Mesenchymal stem cell (in vitro differentiated cells and primary cell): ENCODE measurements around the gene PCNT.

Experiments used
- DNase-seq: peaks from one replicate; pipeline ENCODE4 v3.0.0-alpha.2; 2013
- H2AFZ ChIP-seq: one replicate; pipeline ENCODE4 v1.6.1; 2013; ENCODE audit warnings: low read depth, mild to moderate bottlenecking, control low read depth, inconsistent platforms, low read length, moderate library complexity
- H2AK5ac ChIP-seq: 2 replicates; pipeline ENCODE4 v1.6.1; 2013; ENCODE audit warnings: low read length, moderate library complexity, mild to moderate bottlenecking, inconsistent platforms; ENCODE audit not compliant: severe bottlenecking
- H2BK120ac ChIP-seq: one replicate; pipeline ENCODE4 v1.6.1; 2013; ENCODE audit warnings: low read depth, mild to moderate bottlenecking, inconsistent platforms, low read length, moderate library complexity
- H2BK12ac ChIP-seq, 2 experiments: one replicate each; pipeline ENCODE4 v1.6.1; 2013; ENCODE audit warnings: inconsistent platforms in 2 of 2, low read length in 2 of 2, mild to moderate bottlenecking in 2 of 2, moderate library complexity in 2 of 2, control low read depth in 1 of 2
- H2BK15ac ChIP-seq: one replicate; pipeline ENCODE4 v1.6.1; 2013; ENCODE audit warnings: mild to moderate bottlenecking, low read depth, inconsistent platforms; ENCODE audit not compliant: poor library complexity, severe bottlenecking
- H2BK5ac ChIP-seq: 2 replicates; pipeline ENCODE4 v1.6.1; 2013; ENCODE audit warnings: low read depth, mild to moderate bottlenecking, low read length, control low read depth, inconsistent platforms; ENCODE audit not compliant: poor library complexity, severe bottlenecking
- H3K14ac ChIP-seq, 2 experiments: one replicate each; pipeline ENCODE4 v1.6.1; 2013; ENCODE audit warnings: inconsistent platforms in 2 of 2, low read length in 2 of 2, control low read depth in 1 of 2, mild to moderate bottlenecking in 1 of 2, moderate library complexity in 1 of 2
- H3K18ac ChIP-seq, 2 experiments: one replicate each; pipeline ENCODE4 v1.6.1; 2013; ENCODE audit warnings: inconsistent platforms in 2 of 2, low read length in 2 of 2, control low read depth in 1 of 2, low read depth in 1 of 2, mild to moderate bottlenecking in 1 of 2
- H3K23ac ChIP-seq, 2 experiments: one replicate each; pipeline ENCODE4 v1.6.1; 2013; ENCODE audit warnings: inconsistent platforms in 2 of 2, low read length in 2 of 2, mild to moderate bottlenecking in 2 of 2, moderate library complexity in 2 of 2, control low read depth in 1 of 2
- H3K27ac ChIP-seq: 2 replicates; pipeline ENCODE4 v1.5.1; 2013; ENCODE audit warnings: mild to moderate bottlenecking, moderate library complexity, low read length, control low read depth, inconsistent platforms; ENCODE audit not compliant: poor library complexity, severe bottlenecking
- H3K27me3 ChIP-seq, 2 experiments: 2 replicates each; pipeline versions ENCODE4 v1.6.1 to v1.7.0; 2013; ENCODE audit warnings: low read length in 2 of 2, mild to moderate bottlenecking in 2 of 2, moderate library complexity in 2 of 2, control low read depth in 1 of 2, inconsistent platforms in 1 of 2; ENCODE audit not compliant: control insufficient read depth in 1 of 2, insufficient read depth in 1 of 2
- H3K36me3 ChIP-seq, 2 experiments: 2 replicates each; pipeline versions ENCODE4 v1.6.1 to v1.7.0; 2013; ENCODE audit warnings: low read length in 2 of 2, control low read depth in 1 of 2, inconsistent platforms in 1 of 2, low read depth in 1 of 2, mild to moderate bottlenecking in 1 of 2; ENCODE audit not compliant: insufficient read depth in 2 of 2, control insufficient read depth in 1 of 2
- H3K4ac ChIP-seq, 2 experiments: one replicate each; pipeline ENCODE4 v1.6.1; 2013; ENCODE audit warnings: inconsistent platforms in 2 of 2, low read length in 2 of 2, mild to moderate bottlenecking in 2 of 2, moderate library complexity in 2 of 2, control low read depth in 1 of 2, low read depth in 1 of 2
- H3K4me1 ChIP-seq: 2 replicates; pipeline ENCODE4 v1.6.1; 2013; ENCODE audit warnings: low read depth, low read length, control low read depth; ENCODE audit not compliant: control insufficient read depth, insufficient read depth
- H3K4me2 ChIP-seq: 2 replicates; pipeline ENCODE4 v1.6.1; 2013; ENCODE audit warnings: low read length, mild to moderate bottlenecking, inconsistent platforms; ENCODE audit not compliant: poor library complexity, severe bottlenecking
- H3K4me3 ChIP-seq, 2 experiments: 2 replicates each; pipeline versions ENCODE4 v1.5.1 to v1.7.0; 2013; ENCODE audit warnings: low read length in 2 of 2, mild to moderate bottlenecking in 2 of 2, control low read depth in 1 of 2, low read depth in 1 of 2; ENCODE audit not compliant: insufficient read depth in 1 of 2
- H3K79me1 ChIP-seq: replicated peaks from 2 replicates; pipeline ENCODE4 v1.6.1; 2013; ENCODE audit warnings: mild to moderate bottlenecking, control low read depth, low read length, inconsistent platforms; ENCODE audit not compliant: poor library complexity, severe bottlenecking
- H3K9ac ChIP-seq: 2 replicates; pipeline ENCODE4 v1.7.0; 2013; ENCODE audit warnings: mild to moderate bottlenecking, low read length, moderate library complexity
- H3K9me3 ChIP-seq: 2 replicates; pipeline ENCODE4 v1.7.0; 2013; ENCODE audit warnings: mild to moderate bottlenecking, low read length; ENCODE audit not compliant: control insufficient read depth
- H4K8ac ChIP-seq: one replicate; pipeline ENCODE4 v1.6.1; 2013; ENCODE audit warnings: inconsistent platforms, mild to moderate bottlenecking, low read length, moderate library complexity
- H4K91ac ChIP-seq: one replicate; pipeline ENCODE4 v1.6.1; 2013; ENCODE audit warnings: mild to moderate bottlenecking, low read length, inconsistent platforms
- WGBS: methylation state at CpG from one replicate; pipeline ENCODE4 v1.1.7; 2013; ENCODE audit warnings: mixed read lengths; 5-methylcytosine and 5-hydroxymethylcytosine counted together

The PCNT gene

DNA sequence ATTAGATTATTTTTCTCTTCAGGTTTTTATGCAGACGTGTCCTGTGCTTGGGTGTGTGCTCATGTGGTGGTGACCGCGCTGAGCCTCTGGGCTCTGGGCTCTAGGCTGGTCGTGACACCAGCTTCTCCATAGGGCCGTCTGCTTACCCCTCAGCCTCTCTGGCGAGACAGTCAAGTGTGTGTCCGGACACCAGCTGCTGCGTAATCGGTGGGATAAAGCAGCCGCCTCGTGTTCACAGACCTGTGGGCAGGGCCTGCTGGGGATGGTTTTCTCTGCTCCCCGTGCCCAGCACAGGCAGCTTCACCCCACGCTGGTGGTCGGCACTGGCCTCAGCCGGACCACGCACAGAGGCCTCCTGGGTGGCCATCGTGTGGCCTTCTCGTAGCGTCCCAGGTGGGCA is 101.1 kb downstream of the PCNT start:
- H3K36me3 ChIP-seq: peaks cover 69 to 80% of the 10 kb centered on the region in 2 experiments
- H3K4me1 ChIP-seq: no peaks in the 10 kb centered on the region
- no peak overlapping the region for H3K4ac ChIP-seq
- H2AFZ ChIP-seq: no peak overlapping the region
- H2BK12ac ChIP-seq: no peak overlapping the region
- H3K27me3 ChIP-seq: no peaks in the 10 kb centered on the region
- H3K4me2 ChIP-seq: no peak overlapping the region
- no peak overlapping the region for H3K27ac ChIP-seq
- H3K9ac ChIP-seq: no peak overlapping the region
- WGBS: 98% methylated on average over 19 of the region's 19 CpGs
- peaks cover 15% of the 10 kb centered on the region for H3K79me1 ChIP-seq
- no peak overlapping the region for H2BK5ac ChIP-seq
- no peak for DNase-seq
- no peak overlapping the region for H2AK5ac ChIP-seq
- H3K4me3 ChIP-seq: no peak overlapping the region
- no peak overlapping the region for H3K18ac ChIP-seq
- no peak overlapping the region for H4K8ac ChIP-seq
- H3K9me3 ChIP-seq: no peaks in the 10 kb centered on the region
- H3K23ac ChIP-seq: no peak overlapping the region
- H2BK120ac ChIP-seq: no peak overlapping the region
- no peak overlapping the region for H3K14ac ChIP-seq
- H4K91ac ChIP-seq: no peak overlapping the region
- H2BK15ac ChIP-seq: no peak overlapping the region

GRCh38 chr21:46425571-46425970 is 101.6 kb downstream of the PCNT start:
- Histone ChIP-seq H4K91ac (no peak overlapping the region), H2AFZ (no peak overlapping the region), H3K4me1 (no peaks in the 10 kb centered on the region), H3K18ac (no peak overlapping the region), H2BK120ac (no peak overlapping the region), H3K27ac (no peak overlapping the region), H3K14ac (no peak overlapping the region), H2BK5ac (no peak overlapping the region), H2AK5ac (no peak overlapping the region), H2BK15ac (no peak overlapping the region), H3K23ac (no peak overlapping the region), H3K27me3 (no peaks in the 10 kb centered on the region), H3K4ac (no peak overlapping the region), H3K79me1 (peaks cover 15% of the 10 kb centered on the region), H3K4me3 (no peak overlapping the region), H3K9me3 (no peaks in the 10 kb centered on the region), H3K9ac (no peak overlapping the region), H3K36me3 (peaks cover 69 to 82% of the 10 kb centered on the region in 2 experiments), H2BK12ac (no peak overlapping the region), H4K8ac (no peak overlapping the region), H3K4me2 (no peak overlapping the region)
- WGBS: 97% methylated on average over 22 of the region's 23 CpGs
- no peak for DNase-seq

DNA sequence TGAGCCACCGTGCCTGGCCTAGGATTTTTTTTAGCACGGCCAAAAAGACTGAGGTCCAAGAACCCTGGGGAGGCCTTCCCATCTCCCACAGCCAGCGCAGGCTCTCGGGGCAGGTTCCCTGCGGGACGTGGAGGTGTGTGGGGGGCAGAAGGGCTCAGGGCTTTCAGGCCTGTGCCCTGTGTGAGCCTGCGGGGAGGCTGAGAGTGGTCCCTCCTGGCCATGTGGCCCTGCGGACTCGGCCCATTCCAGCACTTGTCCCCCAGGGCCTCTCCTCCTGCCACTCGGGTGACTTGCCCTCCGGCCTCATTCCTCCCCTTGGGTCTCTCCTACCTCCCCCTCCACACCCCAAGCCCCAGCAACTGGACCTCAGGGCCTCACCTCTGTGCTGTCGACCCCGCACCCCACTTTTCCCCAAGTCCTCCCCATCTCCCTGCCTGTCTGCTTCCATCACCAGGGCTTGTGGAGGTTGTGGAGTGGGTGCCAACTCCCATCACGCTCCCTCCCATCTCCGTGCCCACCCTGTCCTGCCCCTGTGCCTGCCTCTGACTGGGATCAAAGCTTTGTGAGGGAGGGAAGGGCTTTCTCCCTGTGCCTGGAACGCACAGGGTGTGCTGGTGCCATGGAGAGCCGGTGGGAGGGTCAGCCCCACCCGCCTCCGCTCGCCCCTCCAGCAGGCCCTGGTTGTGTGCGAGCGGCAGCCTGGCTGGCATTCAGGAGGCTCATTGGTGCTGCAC is 102.5 kb downstream of the PCNT start:
- Histone ChIP-seq H3K9ac (no peak overlapping the region), H2BK12ac (no peak overlapping the region), H2AK5ac (no peak overlapping the region), H2BK5ac (no peak overlapping the region), H2BK15ac (no peak overlapping the region), H4K8ac (no peak overlapping the region), H3K9me3 (no peaks in the 10 kb centered on the region), H3K79me1 (peaks cover 8% of the 10 kb centered on the region), H3K23ac (no peak overlapping the region), H3K18ac (no peak overlapping the region), H3K36me3 (peaks cover 69 to 80% of the 10 kb centered on the region in 2 experiments), H3K4me2 (no peak overlapping the region), H3K27me3 (no peaks in the 10 kb centered on the region), H3K4me1 (no peaks in the 10 kb centered on the region), H4K91ac (no peak overlapping the region), H3K4ac (no peak overlapping the region), H2BK120ac (no peak overlapping the region), H3K14ac (no peak overlapping the region), H3K27ac (no peak overlapping the region), H3K4me3 (peak overlapping the region in 1 of 2 experiments; percentile 21), H2AFZ (no peak overlapping the region)
- no peak for DNase-seq
- whole genome bisulfite sequencing: 95% methylated on average over 14 of the region's 22 CpGs

GRCh38 chr21:46427516-46427915 is 103.6 kb downstream of the PCNT start:
- H3K9ac ChIP-seq: no peak overlapping the region
- peaks cover 72 to 79% of the 10 kb centered on the region in 2 experiments for H3K36me3 ChIP-seq
- no peak overlapping the region for H2BK120ac ChIP-seq
- H3K18ac ChIP-seq: no peak overlapping the region
- H3K27ac ChIP-seq: no peak overlapping the region
- peaks cover 7% of the 10 kb centered on the region for H3K79me1 ChIP-seq
- no peak for DNase-seq
- H2BK5ac ChIP-seq: no peak overlapping the region
- H2BK15ac ChIP-seq: no peak overlapping the region
- H3K4me1 ChIP-seq: no peaks in the 10 kb centered on the region
- no peak overlapping the region for H3K4me3 ChIP-seq
- no peak overlapping the region for H4K91ac ChIP-seq
- 95% methylated on average over 14 of the region's 14 CpGs for WGBS
- H3K9me3 ChIP-seq: no peaks in the 10 kb centered on the region
- no peak overlapping the region for H2BK12ac ChIP-seq
- no peaks in the 10 kb centered on the region for H3K27me3 ChIP-seq
- H3K4ac ChIP-seq: no peak overlapping the region
- H3K14ac ChIP-seq: no peak overlapping the region
- no peak overlapping the region for H3K23ac ChIP-seq
- no peak overlapping the region for H2AK5ac ChIP-seq
- H3K4me2 ChIP-seq: no peak overlapping the region
- no peak overlapping the region for H2AFZ ChIP-seq
- no peak overlapping the region for H4K8ac ChIP-seq
